Kidney tubule cell (primary cell): Measurements from ENCODE around the gene C3orf22.
A peak's percentile ranks its signal among the peaks of the same experiment; 100 is the strongest.
"Not testable (repeated sequence)": the region's sequence is repeated elsewhere in the genome, so short reads cannot be mapped to it uniquely, and the experiment has no call there.

Experiments
- DNase-seq: peaks from one replicate; pipeline ENCODE4 v3.0.0-alpha.2; 2018; ENCODE audit warnings: low spot score

Gene C3orf22

GRCh38 chr3:126542340-126543241 lies 16.1 kb downstream of the C3orf22 start:
- no peak for DNase-seq

DNA sequence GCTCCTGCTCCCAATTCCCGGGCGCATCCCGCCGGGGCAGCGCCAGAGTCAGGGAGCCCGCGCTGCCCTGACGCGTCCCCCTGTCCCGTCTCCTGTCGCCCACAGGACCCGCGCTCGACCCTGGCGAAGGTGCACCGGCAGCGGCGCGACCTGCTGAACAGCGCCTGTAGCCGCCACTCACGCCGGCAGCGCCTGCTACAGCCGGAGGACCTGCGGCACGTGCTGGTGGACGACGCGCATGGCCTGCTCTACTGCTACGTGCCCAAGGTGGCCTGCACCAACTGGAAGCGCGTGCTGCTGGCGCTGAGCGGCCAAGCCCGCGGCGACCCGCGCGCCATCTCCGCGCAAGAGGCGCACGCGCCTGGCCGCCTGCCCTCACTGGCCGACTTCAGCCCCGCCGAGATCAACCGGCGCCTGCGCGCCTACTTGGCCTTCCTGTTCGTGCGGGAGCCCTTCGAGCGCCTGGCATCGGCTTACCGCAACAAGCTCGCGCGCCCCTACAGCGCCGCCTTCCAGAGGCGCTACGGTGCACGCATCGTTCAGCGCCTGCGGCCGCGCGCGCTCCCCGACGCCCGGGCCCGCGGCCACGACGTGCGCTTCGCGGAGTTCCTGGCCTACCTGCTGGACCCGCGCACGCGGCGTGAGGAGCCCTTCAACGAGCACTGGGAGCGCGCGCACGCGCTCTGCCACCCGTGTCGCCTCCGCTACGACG lies 16.9 kb downstream of the C3orf22 start:
- no peak for DNase-seq

DNA sequence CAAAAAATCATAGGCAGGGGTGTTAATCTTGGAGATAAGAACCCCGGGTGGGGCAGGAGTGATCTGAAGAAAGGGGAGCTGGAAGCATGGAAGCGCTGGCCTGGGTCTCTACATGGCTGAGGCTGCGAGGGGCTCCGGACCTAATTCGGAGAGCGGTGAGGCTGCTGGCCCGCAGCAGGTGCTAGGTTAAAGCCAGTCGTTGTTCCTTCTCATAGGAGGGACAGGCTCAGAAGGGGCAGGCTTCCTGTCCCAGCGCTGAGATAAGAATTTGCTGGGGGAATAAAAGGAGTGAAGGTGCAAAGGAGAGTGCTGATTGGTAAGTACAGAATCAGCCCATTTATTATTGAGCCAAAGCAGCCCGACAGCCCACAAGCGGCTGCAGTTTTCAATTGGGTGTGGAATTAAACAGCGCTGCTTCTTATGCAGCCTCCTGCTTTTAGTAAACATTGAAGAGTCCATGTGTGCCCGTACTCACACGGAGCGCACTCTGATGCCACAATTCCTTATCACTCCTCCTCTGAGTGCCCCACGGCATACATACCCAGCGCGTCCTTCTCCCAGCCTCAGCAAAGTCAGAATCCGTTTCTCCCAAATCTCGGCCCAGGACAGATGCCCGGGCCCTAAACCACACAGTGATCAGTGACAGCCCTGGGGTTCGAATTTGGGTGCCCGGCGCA lies 17.6 kb downstream of the C3orf22 start:
- DNase-seq, result no peak

DNA sequence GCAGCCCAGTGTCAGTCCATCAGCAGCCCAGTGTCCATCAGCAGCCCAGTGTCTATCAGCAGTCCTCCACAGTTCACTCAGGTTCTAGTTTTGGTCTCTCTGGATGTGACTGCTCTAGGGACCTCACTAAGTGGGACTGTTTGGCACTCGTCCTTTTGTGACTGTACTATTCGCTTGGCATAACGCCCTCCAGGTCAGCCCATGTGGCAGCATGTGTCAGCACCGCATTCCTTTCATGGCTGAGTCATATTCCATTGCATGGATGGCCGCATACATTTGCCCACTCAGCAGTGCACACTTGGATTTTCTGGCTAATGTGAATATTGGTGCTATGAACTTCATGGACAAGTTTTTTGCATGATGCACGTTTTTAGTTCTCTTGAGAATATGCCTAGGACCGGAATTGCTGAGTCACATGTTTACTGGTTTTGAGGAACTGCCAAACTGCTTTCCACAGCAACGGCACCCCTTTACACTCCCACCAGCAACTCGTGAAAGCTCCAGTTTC lies 18.3 kb downstream of the C3orf22 start:
- peak; percentile 95 for DNase-seq

- DNase-seq, result no peak
These were observed 19.0 kb downstream of the C3orf22 start for GRCh38 chr3:126539558-126540250.

DNA sequence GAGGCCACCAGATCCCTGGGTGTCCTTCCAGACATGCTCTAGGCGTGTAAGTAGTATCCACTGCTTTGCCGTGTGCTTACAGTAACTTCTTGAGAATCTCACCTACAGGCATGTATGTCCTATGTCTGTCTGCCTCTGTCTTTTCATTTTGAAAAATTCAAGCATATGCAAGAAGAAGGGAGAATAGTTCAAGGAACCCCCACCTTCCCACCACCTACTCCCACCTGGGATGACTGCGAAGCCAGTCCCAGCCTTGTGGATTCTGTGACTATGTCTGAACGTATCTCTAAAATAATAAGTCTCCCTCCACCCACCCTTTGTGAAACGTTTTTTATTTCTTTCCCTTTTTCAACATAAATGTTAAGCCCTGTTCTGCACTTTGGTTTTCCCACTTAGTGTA lies 19.8 kb downstream of the C3orf22 start:
- DNase-seq, result no peak

GRCh38 chr3:126538316-126538715 lies 20.4 kb downstream of the C3orf22 start:
- no peak for DNase-seq

GRCh38 chr3:126537730-126538281 lies 20.9 kb downstream of the C3orf22 start:
- DNase-seq, result no peak

- no peak for DNase-seq
These were observed 21.5 kb downstream of the C3orf22 start for GRCh38 chr3:126537116-126537729.

DNA sequence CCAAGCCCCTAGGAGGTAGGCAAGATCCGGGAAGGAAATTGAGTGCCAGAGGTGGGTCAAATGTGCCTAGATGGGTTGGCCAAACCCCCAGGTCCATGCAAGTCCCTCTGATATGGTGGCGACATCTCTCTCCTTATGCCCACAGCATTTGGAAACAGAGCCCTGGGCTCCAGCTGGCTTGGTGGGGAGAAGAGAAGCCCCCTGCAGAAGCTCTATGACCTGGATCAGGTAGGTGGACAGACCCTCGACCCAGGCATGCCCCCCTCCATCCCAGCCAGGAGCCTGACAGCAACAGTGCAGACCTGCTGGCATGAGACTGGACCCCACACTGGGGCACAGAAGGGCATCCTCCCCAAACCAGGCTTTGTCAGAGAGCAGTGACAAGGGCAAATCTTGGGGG lies 22.6 kb downstream of the C3orf22 start:
- DNase-seq, result no peak

- no peak for DNase-seq
These were observed 23.1 kb downstream of the C3orf22 start for GRCh38 chr3:126535636-126536035.

DNA sequence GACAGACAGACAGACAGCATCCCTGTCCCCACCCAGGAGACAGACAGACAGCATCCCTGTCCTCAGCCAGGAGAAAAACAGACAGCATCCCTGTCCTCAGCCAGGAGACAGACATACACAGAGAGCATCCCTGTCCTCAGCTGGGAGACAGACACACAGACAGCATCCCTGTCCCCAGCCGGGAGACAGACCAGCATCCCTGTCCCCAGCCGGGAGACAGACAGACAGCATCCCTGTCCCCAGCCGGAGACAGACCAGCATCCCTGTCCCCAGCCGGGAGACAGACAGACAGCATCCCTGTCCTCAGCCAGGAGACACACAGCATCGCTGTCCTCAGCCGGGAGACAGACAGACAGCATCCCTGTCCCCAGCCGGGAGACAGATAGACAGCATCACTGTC lies 24.0 kb downstream of the C3orf22 start:
- DNase-seq, result not testable (repeated sequence)

GRCh38 chr3:126533506-126533905 lies 25.2 kb downstream of the C3orf22 start:
- no peak for DNase-seq

DNA sequence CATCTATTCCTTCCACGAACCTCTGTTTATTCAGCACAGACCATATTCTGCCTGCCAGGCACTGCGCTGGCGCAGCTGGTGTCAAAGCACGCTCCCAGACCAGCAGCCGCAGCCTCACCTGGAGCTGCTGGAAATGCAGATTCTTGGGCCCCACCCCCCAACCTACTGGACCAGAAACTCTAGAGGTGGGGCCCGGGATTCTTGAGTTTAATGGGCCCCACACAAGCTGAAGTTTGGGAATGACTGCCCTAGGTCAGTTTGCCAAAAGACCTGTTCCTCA lies 27.7 kb downstream of the C3orf22 start:
- no peak for DNase-seq

GRCh38 chr3:126530171-126531050 lies 28.3 kb downstream of the C3orf22 start:
- no peak for DNase-seq

DNA sequence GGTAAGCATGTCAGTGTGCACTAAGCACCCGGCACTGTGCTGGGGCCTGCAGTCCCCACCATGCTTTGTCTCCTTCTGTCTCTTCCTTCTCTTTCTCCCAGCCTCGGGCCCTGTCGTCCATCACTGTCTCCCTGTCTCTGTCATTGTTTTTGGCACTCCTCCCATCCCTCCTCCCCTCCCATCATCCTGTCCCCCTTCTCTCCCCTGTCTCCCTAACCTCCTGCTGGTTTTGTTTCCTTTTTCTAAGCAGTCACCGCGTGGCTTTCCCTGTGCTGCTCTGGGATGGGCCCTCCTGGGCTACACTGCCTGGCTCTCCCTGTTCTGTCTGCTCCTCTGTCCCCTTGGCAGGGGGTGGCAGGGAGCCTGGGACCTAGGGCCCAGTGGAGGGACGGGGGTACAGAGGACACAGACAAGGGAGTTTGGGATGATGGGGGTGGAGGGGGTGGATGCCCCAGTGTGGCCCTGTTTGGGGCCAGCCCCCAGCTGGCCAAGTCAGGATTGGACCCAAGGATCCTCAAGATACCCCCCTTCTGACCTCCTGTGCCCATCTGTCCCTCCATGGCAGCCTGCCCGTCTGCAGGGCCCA lies 29.1 kb downstream of the C3orf22 start:
- no peak for DNase-seq

GRCh38 chr3:126528800-126529541 lies 29.8 kb downstream of the C3orf22 start:
- DNase-seq, result peak; percentile 68

DNA sequence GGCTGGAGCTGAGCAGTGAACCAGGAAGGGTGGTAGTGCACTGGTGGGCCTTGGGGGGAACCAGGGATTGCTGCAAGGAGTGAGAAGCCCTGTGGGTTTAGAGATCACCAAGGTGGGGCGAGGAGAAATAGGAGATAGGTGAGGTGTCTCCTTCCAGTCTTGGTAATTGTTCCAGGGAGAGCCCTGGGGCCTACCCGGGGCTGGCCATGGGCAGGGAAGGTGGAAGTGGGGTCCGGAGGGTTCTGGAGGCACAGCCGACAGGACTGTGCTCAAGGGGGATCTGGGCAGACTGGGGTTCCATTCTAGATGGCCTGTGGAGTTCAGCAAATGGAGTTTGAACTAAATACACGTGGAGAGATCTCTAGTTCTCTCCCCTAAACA lies 30.3 kb downstream of the C3orf22 start:
- no peak for DNase-seq

- DNase-seq, result no peak
These were observed 31.1 kb downstream of the C3orf22 start for GRCh38 chr3:126527455-126528211.
